Subcutaneous adipose tissue (tissue), 4 donors: Measurements from ENCODE around the gene CLUH. TPM values are rescaled to one million over a fixed set of nuclear protein-coding genes. Genes with fewer than 3 reads are reported as not detected.

Source experiments
- total RNA-seq, 4 donors: library from RNA; depleted of rRNA; stranded (reverse); fragments of >200 nt; gene quantifications; one replicate each; pipeline ENCODE4 v1.1.0, GENCODE V29; 2016
- TF ChIP-seq, protein P1 (sequence below): fragments of 450-650 bp; IDR thresholded peaks from one replicate; pipeline ENCODE4 v1.5.1; 2016; ENCODE audit warnings: low read depth, mild to moderate bottlenecking, control low read depth, antibody characterized with exemption, moderate library complexity

Gene CLUH
- total RNA-seq, 4 donors from 2014 or later: 34.7 to 112 (median 39.4) TPM

DNA sequence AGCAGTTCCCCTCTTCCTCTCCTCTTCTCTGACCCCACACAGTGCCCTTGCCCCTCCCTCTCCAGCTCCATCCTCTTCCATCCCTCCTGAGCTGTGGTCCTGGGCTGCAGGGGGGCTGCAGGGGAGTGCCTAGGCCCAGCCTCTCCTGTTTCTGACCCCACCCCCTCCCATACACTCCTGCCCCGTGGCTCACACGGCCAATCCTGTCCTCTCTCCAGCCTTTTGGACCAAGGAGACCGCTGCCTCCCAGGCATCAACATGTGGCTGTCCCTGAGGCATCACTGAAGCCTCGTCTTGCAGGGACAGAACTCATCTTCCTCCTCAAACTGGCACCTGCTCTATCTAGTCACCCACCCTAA, 6.7 kb downstream of the CLUH start:
- TF ChIP-seq, protein P1, sequence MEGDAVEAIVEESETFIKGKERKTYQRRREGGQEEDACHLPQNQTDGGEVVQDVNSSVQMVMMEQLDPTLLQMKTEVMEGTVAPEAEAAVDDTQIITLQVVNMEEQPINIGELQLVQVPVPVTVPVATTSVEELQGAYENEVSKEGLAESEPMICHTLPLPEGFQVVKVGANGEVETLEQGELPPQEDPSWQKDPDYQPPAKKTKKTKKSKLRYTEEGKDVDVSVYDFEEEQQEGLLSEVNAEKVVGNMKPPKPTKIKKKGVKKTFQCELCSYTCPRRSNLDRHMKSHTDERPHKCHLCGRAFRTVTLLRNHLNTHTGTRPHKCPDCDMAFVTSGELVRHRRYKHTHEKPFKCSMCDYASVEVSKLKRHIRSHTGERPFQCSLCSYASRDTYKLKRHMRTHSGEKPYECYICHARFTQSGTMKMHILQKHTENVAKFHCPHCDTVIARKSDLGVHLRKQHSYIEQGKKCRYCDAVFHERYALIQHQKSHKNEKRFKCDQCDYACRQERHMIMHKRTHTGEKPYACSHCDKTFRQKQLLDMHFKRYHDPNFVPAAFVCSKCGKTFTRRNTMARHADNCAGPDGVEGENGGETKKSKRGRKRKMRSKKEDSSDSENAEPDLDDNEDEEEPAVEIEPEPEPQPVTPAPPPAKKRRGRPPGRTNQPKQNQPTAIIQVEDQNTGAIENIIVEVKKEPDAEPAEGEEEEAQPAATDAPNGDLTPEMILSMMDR: no peak

DNA sequence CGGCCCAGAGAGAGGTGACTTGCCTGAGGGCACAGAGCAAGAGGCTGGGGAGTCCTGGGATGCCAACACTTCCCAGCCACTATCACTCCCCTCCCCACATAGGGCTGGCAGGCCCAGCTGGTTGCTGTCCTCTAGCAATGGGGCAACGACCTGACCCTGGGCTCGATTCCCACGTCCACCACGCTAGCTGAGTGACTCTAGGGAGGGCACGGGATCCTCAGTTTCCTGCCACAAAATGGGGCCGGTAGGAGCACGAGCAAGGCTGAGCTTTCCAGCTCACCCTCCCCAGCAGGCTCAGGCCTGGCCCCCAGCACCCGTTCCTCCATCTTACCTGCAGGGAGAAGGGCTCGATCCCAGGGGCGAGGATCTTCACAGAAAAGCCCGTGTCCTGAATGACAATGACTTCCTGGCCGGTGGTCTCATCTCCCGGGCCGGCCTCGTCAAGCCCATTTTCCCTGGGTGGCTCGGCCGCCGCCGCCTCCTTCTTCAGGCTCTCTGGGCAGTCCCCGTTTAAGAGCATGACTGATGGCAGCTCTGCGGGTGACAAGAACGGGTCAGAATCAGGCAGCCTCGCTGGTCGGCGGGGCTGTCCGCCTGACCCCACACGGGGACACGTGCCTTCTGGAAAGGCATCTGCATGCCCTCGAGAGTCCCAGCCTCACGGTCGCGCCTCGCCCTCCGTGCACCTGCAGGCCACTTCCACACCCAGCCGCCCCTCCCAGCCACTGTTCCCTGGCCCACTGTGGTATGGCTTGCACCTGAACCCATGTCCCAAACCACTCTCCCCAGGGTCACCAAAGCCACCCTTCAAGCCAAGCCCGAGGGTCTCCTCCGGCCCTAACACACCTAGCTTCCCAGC, 7.3 kb downstream of the CLUH start:
- TF ChIP-seq, protein P1: no peak

DNA sequence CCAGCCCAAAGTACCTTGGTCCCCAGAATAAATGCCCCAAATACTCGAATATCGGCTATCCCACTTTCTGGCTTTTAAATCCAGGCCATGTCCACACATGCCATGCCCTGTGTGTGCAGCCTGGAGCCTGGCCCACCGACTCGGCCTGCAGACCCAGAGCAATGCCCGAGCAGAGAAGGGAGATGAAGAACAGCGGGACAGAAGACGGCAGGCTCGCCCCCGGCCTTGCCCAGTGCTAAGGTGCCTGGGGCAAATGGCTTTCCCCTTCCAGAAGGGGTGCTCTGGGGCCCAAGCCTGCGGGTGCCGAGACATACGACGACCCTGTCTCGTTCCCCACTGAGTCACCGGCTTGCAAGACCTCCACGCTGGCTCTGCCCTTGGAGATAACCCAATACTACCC, 8.0 kb downstream of the CLUH start:
- TF ChIP-seq, protein P1: no peak

DNA sequence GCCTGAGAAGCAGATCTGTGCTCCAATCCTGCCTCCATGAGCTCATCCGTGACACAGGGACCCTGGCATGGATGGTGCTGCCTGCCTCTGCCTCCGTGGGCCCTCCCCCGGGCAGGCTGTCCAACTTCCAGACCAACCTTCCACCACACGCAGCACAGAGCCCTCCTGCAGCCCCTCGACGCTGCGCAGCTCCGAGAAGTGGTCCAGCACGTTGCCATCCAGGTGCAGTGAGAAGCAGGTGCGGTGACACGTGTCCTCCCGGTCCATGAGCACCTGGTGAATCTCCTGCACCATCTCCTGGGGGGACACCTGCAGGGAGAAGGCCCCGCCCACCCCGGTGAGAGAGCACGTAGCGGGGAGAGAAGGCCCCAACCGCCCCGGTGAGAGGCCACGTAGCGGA, 8.4 kb downstream of the CLUH start:
- TF ChIP-seq, protein P1: no peak

DNA sequence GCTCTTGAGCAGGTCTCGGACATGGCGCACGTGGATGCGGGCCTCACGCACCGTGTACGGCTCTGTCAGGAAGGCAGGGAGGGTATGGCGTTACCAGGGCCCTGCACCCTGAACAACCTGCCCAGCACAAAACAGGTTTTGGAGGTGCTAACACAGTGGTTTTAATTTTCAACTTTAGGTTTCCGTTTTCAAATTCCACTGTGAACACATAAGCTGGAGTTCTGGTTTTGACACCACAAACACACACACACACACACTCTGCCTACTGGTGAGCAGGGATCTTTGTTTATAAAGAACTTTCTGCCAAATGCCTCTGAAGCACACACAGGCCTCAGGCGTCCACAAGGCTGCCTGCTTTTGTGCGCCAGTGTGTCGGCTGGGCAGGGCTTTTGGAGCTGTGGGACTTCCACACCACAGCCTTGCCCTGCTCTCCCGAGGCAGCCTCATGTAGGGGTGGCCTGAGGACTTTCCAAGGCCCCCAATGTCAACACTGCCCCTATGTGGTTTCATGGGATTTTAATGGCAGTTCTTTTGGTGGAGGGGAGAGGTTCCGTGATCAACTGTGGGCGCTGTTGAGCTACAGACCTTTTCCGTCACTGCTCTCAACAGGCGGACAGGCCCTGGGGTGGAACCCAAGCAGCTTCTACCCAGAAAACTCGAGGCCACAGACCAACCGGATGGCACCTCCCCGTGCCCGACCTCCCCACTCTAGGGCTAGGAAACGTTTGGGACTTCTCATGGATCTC, 9.4 kb downstream of the CLUH start:
- TF ChIP-seq, protein P1: no peak

DNA sequence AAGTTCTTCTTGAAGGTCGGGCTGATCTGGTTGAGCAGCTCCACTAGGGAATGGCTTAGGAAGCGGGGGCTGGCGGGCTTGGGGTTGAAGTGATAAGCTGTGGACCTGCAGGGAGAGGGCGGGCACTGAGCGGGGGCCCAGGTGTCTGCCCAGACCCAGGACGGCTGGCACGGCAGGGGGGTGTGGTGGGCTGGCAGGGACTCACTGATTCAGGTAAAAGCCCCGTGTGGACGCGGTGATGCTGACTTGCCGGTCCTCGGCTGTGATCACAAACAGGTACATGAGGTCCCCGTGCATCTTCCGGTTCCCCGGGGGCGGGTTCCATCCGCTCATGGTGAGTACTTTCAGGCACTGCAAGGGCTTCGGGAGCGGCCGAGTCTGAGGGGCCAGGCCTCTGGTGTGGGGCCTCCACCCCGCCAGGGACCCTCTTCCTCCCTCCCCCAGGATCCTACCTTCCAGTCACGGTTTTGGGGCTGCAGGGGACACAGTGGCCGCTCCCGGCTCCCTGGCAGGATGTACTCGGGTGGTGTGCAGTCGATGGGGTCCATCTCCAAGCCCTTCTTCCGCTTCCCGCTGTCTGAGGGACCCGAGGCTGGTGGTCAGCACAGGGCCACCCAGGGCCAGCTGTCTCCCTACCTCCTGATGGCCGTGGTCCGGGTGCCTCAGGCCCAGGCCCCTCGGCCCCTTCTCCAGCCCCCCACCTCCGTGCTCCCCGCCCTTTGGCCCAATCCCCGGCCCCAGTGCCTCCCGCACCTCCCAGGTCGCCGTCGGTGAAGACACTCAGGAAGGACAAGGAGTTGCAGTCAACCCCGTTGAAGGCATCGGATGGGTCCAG, 10.2 kb downstream of the CLUH start:
- TF ChIP-seq, protein P1: no peak
